Chondrocyte (in vitro differentiated cells): ENCODE data around the gene FAM163A. TPM values are rescaled to one million over a fixed set of nuclear protein-coding genes. Genes with fewer than 3 reads are reported as not detected.

Experiments used
- DNase-seq: peaks from one replicate; pipeline ENCODE4 v3.0.0; 2021; ENCODE audit warnings: mixed read lengths, low spot score
- H3K27ac Mint-ChIP-seq: one replicate; pipeline ENCODE4 v1.8.0; 2021; ENCODE audit warnings: mild to moderate bottlenecking, moderate library complexity, mixed read lengths; ENCODE audit not compliant: unreplicated experiment
- H3K27me3 Mint-ChIP-seq: 2 replicates; pipeline ENCODE4 v1.8.0; 2021; ENCODE audit warnings: low read depth, mixed read lengths
- H3K36me3 Mint-ChIP-seq: 2 replicates; pipeline ENCODE4 v1.8.0; 2021; ENCODE audit warnings: low read depth, mixed read lengths
- H3K4me1 Mint-ChIP-seq: 2 replicates; pipeline ENCODE4 v1.8.0; 2021; ENCODE audit warnings: low read depth, mild to moderate bottlenecking, mixed read lengths
- H3K4me3 Mint-ChIP-seq: one replicate; pipeline ENCODE4 v1.8.0; 2021; ENCODE audit warnings: mild to moderate bottlenecking, moderate library complexity, mixed read lengths; ENCODE audit not compliant: unreplicated experiment
- H3K9me3 Mint-ChIP-seq: 2 replicates; pipeline ENCODE4 v1.8.0; 2021; ENCODE audit warnings: low read depth, mixed read lengths
- CTCF ChIP-seq: fragments of 200-600 bp; sonication (generic); IDR thresholded peaks from 2 replicates; pipeline ENCODE4 v1.5.0; 2021; ENCODE audit warnings: antibody characterized with exemption, mild to moderate bottlenecking, moderate library complexity
- total RNA-seq: library from RNA; stranded (reverse); gene quantifications from 3 replicates; pipeline ENCODE4 v1.2.1, GENCODE V29; 2021

FAM163A gene
- total RNA-seq, 1 donor from 2014 or later = not detected

DNA sequence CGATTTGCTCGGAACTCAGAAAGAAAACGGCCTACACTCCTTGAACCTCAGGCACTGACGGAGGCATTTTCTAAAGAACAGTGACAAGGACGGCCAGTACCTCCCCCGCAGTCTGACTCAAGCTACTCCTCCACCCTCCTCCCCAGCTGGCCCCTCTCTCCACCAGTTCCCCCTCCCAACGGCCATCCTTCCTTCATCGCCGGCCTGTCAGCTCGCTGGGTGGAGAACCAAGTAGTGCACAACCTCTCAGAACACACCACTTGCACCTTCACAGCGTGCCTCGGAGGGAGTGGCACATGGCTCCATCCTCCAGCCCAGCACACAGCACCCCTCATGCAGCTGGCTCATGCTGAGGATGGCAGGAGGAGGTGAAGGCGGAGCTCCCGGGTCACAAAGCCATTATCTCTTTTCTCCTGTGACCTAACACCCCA lies 75.7 kb downstream of the FAM163A start:
- Mint-ChIP-seq H3K4me3 (no peak overlapping the region), H3K27me3 (no peaks in the 10 kb centered on the region), H3K36me3 (no peaks in the 10 kb centered on the region), H3K4me1 (peaks cover 17% of the 10 kb centered on the region), H3K27ac (no peak overlapping the region), H3K9me3 (no peaks in the 10 kb centered on the region)
- no peak for TF ChIP-seq CTCF
- DNase-seq = peak; percentile 46

- H3K4me1 Mint-ChIP-seq = peaks cover 4% of the 10 kb centered on the region
Observed at GRCh38 chr1:179820226-179820970, 77.3 kb downstream of the FAM163A start.

GRCh38 chr1:179821524-179821923 lies 78.4 kb downstream of the FAM163A start:
- no peaks in the 10 kb centered on the region for H3K36me3 Mint-ChIP-seq
- no peaks in the 10 kb centered on the region for H3K4me1 Mint-ChIP-seq
- no peaks in the 10 kb centered on the region for H3K9me3 Mint-ChIP-seq
- no peak for TF ChIP-seq CTCF
- no peak overlapping the region for H3K27ac Mint-ChIP-seq
- DNase-seq = peak; percentile 65
- no peaks in the 10 kb centered on the region for H3K27me3 Mint-ChIP-seq
- no peak overlapping the region for H3K4me3 Mint-ChIP-seq

More at GRCh38 chr1:179820226-179820970, 77.3 kb downstream of the FAM163A start:
- Mint-ChIP-seq H3K36me3 (no peaks in the 10 kb centered on the region), H3K27ac (no peak overlapping the region), H3K27me3 (no peaks in the 10 kb centered on the region), H3K9me3 (no peaks in the 10 kb centered on the region), H3K4me3 (no peak overlapping the region)
- TF ChIP-seq CTCF = no peak
- peak; percentile 75 for DNase-seq

DNA sequence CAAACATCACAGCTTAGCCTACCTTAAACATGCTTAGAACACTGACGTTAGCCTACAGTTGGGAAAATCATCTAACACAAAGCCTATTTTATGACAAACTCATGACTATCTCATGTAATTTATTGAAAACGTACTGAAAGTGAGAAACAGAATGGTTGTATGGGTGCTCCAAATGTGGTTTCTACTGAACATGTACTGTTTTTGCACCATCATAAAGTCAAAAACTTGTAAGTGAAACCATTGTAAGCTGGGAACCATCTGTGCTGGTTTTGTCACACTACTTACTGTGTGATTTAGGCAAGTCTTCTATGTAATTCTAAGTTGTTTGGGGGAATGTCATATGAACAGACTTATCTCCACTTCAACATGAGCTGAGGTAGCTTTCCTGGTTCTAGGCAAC lies 79.0 kb downstream of the FAM163A start:
- Mint-ChIP-seq H3K4me1 (no peaks in the 10 kb centered on the region), H3K9me3 (no peaks in the 10 kb centered on the region), H3K4me3 (no peak overlapping the region), H3K27me3 (no peaks in the 10 kb centered on the region), H3K36me3 (no peaks in the 10 kb centered on the region), H3K27ac (no peak overlapping the region)
- TF ChIP-seq CTCF = no peak
- no peak for DNase-seq

DNA sequence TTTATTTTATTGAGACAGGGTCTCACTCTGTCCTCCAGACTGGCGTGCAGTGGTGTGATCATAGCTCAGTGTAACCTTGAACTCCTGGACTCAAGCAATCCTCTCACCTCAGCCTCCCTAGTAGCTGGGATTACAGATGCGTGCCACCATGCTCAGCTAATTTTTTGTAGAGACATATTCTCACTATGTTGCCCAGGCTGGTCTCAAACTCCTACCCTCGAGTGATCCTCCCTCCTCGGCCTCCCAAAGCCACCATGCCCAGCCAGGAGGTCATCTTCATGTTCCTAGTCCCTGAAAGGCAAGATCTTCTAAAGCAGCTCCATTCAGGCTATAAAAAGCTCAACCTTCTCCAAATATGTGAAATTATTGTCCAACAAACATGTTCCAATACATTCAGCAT lies 80.6 kb downstream of the FAM163A start:
- H3K27me3 Mint-ChIP-seq = no peaks in the 10 kb centered on the region

More for the DNA sequence above, 80.6 kb downstream of the FAM163A start:
- TF ChIP-seq CTCF = no peak
- Mint-ChIP-seq H3K4me1 (no peaks in the 10 kb centered on the region), H3K9me3 (no peaks in the 10 kb centered on the region), H3K4me3 (no peak overlapping the region), H3K27ac (no peak overlapping the region), H3K36me3 (no peaks in the 10 kb centered on the region)
- peak; percentile 21 for DNase-seq
